BE2C (cell line): ENCODE data around the gene STIP1.

Experiments
- DNase-seq: peaks from one replicate; pipeline ENCODE4 v3.0.0-alpha.2; 2020
- H3K27me3 ChIP-seq: fragments of 250-450 bp; sonication (Bioruptor Pico); 2 replicates; pipeline ENCODE4 v1.5.1; 2020; ENCODE audit warnings: mild to moderate bottlenecking
- H3K36me3 ChIP-seq: fragments of 250-450 bp; sonication (Bioruptor Pico); 2 replicates; pipeline ENCODE4 v1.5.1; 2020; ENCODE audit warnings: mild to moderate bottlenecking
- H3K4me1 ChIP-seq: fragments of 250-450 bp; sonication (Bioruptor Pico); 2 replicates; pipeline ENCODE4 v1.5.1; 2020
- H3K4me3 ChIP-seq: 2 replicates; pipeline ENCODE4 v1.5.1; 2011; ENCODE audit warnings: low read depth, low read length
- H3K9me3 ChIP-seq: fragments of 250-450 bp; sonication (Bioruptor Pico); 2 replicates; pipeline ENCODE4 v1.5.1; 2020
- CTCF ChIP-seq: IDR thresholded peaks from 2 replicates; pipeline ENCODE4 v1.5.1; 2012; ENCODE audit warnings: mild to moderate bottlenecking, low read depth, low read length

Gene STIP1

DNA sequence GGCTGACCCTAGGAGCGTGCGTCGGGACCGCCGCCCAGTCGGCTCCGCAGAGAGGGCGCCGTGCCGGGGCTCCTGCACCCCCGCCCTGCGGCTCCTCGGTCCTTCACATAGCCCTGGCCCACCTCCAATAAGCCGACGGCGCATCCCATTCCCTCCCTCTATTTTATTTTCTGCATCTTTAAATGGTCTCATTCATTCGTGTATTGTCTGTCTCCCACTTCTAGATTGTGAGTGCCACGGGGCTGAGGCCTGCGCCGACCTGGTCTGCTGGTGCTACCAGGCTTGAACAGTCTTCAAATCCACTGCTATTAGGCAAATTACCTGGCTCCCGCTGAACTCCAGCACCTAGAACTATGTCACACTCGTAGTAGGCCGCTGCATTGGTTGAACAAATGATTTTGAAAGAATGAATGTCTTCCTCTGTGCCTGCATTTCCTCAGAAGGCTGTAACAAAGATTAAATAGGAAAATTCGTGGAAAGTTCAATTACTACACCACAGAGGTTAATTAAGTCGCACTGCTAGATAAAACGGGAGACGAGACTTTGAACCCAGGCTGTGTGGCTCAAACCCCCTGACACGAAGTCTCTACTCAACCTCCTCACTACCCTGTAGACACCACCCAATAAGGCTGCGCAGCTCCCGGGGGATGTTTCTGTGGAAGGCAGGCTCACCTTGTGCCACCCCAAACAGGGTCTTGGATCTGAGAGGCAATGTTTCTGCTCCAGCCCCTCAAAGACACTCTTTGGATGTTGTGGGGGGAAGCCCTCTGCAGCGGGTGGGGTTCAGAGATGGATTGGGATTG lies 62.0 kb downstream of the STIP1 start:
- no peak for TF ChIP-seq CTCF
- Histone ChIP-seq H3K27me3 (no peaks in the 10 kb centered on the region), H3K36me3 (no peaks in the 10 kb centered on the region), H3K9me3 (no peaks in the 10 kb centered on the region), H3K4me1 (no peaks in the 10 kb centered on the region; the same call in 1 of the 2 replicates), H3K4me3 (peak overlapping the region; percentile 65)
- no peak for DNase-seq

- Histone ChIP-seq H3K9me3 (no peaks in the 10 kb centered on the region), H3K4me1 (no peaks in the 10 kb centered on the region; the same call in 1 of the 2 replicates), H3K4me3 (no peak overlapping the region), H3K36me3 (no peaks in the 10 kb centered on the region), H3K27me3 (no peaks in the 10 kb centered on the region)
- TF ChIP-seq CTCF, result no peak
- DNase-seq, result no peak
Measured at GRCh38 chr11:64248578-64248977, 62.6 kb downstream of the STIP1 start.

DNA sequence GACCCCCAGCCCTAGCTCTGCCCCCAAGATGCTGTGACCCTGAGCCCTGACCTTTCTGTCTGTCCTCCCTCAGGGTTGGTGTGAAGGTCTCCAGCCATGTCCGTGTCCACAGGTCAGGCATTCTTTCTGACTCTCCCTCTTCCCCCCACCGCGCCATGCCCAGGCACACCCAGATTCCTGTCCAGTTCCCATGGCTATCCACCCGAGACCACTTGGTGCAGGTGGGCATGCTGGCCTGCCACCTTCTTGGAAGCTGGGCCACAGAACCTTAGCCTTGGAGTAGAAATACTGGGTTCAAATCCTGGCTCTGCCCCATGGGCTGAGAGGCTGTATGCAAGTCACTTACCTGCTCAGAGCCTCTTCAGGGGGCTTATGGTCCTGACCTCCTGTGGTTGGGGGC lies 63.1 kb downstream of the STIP1 start:
- no peaks in the 10 kb centered on the region for H3K27me3 ChIP-seq
- H3K36me3 ChIP-seq, result no peaks in the 10 kb centered on the region
- DNase-seq, result no peak
- H3K9me3 ChIP-seq, result no peaks in the 10 kb centered on the region
- no peak for TF ChIP-seq CTCF
- no peak overlapping the region for H3K4me3 ChIP-seq
- H3K4me1 ChIP-seq, result no peaks in the 10 kb centered on the region; the same call in 1 of the 2 replicates

DNA sequence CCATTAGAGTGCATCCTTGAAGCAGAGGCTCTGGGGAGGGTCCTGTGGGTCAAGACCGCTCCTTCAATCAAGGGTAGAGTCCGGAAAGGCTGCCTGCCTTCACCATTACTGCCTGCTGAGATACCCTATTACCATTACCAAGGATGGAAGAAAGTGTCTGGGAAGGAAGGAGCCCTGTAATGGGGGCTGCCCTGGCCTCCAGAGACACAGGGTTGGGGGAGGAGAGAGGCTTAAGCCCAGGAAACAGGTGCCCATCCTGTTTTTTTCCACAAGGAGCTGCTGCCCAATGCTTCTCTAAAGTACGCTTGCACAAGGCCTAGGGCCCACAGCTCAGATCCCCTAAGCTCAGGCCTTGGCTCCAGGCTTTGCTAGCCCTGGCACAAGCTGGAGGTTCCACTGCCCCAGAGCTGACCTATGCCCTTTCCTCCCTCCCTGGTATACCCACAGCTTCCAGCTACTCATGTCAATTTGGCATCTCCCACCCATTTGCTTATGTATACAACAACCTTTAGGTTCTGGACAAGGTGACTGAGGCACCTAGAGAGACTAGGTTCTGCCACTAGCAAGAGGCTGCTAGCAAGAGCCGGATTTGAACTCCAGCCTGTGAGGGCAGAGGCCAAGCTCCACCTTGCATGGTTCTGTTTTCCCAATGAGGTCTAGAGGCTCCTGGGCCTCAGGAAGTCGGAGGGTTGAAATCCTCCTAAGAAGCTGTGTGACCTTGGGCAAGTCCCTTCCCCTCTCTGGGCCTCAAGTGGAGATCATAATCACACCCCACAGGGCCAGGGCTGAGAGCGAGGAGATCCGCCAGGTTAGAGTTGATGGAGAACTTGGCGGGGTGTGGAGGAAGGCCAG lies 63.8 kb downstream of the STIP1 start:
- no peaks in the 10 kb centered on the region for H3K36me3 ChIP-seq
- no peaks in the 10 kb centered on the region for H3K9me3 ChIP-seq
- no peak overlapping the region for H3K4me3 ChIP-seq
- no peak for TF ChIP-seq CTCF
- DNase-seq, result no peak
- no peaks in the 10 kb centered on the region; the same call in 1 of the 2 replicates for H3K4me1 ChIP-seq
- H3K27me3 ChIP-seq, result no peaks in the 10 kb centered on the region

GRCh38 chr11:64250415-64251015 lies 64.5 kb downstream of the STIP1 start:
- TF ChIP-seq CTCF, result no peak
- DNase-seq, result no peak
- H3K4me3 ChIP-seq, result peak overlapping the region; percentile 49

More at GRCh38 chr11:64250415-64251015, 64.5 kb downstream of the STIP1 start:
- no peaks in the 10 kb centered on the region for H3K27me3 ChIP-seq
- no peaks in the 10 kb centered on the region for H3K9me3 ChIP-seq
- H3K4me1 ChIP-seq, result no peaks in the 10 kb centered on the region; the same call in 1 of the 2 replicates
- H3K36me3 ChIP-seq, result no peaks in the 10 kb centered on the region
